Measurements from ENCODE around the gene IL1RL1.

IL1RL1 gene

GRCh38 chr2:102356741-102357140 is 45.4 kb downstream of the IL1RL1 start:
- DNase-seq (ENCODE audit: low spot score) = no peak
- no peak for TF ChIP-seq CTCF (IDR thresholded peaks at IDR 0.05)
- peak overlapping the region; percentile 79 for H3K4me3 ChIP-seq
- no peak overlapping the region for H3K27ac ChIP-seq

- Histone ChIP-seq H3K4me3 (no peak overlapping the region), H3K27ac (no peak overlapping the region)
- DNase-seq (ENCODE audit: low spot score) = no peak
- no peak for TF ChIP-seq CTCF (IDR thresholded peaks at IDR 0.05)
Observed at GRCh38 chr2:102357937-102358336, 46.6 kb downstream of the IL1RL1 start.

- TF ChIP-seq CTCF (IDR thresholded peaks at IDR 0.05) = no peak
- Histone ChIP-seq H3K4me3 (no peak overlapping the region), H3K27ac (no peak overlapping the region)
- no peak for DNase-seq (ENCODE audit: low spot score)
Observed at GRCh38 chr2:102358496-102358895, 47.1 kb downstream of the IL1RL1 start.

- no peak for TF ChIP-seq CTCF (IDR thresholded peaks at IDR 0.05)
- no peak for DNase-seq (ENCODE audit: low spot score)
- H3K4me3 ChIP-seq = no peak overlapping the region
- no peak overlapping the region for H3K27ac ChIP-seq
Observed at GRCh38 chr2:102359527-102359926, 48.2 kb downstream of the IL1RL1 start.

- no peak for DNase-seq (ENCODE audit: low spot score)
- Histone ChIP-seq H3K27ac (no peak overlapping the region), H3K4me3 (no peak overlapping the region)
- no peak for TF ChIP-seq CTCF (IDR thresholded peaks at IDR 0.05)
Observed at GRCh38 chr2:102361632-102362241, 50.4 kb downstream of the IL1RL1 start.

GRCh38 chr2:102365763-102366162 is 54.4 kb downstream of the IL1RL1 start:
- no peak for DNase-seq (ENCODE audit: low spot score)
- H3K4me3 ChIP-seq = no peak overlapping the region
- no peak for TF ChIP-seq CTCF (IDR thresholded peaks at IDR 0.05)
- no peak overlapping the region for H3K27ac ChIP-seq

GRCh38 chr2:102366406-102367112 is 55.2 kb downstream of the IL1RL1 start:
- H3K27ac ChIP-seq = no peak overlapping the region
- TF ChIP-seq CTCF (IDR thresholded peaks at IDR 0.05) = no peak
- no peak overlapping the region for H3K4me3 ChIP-seq
- DNase-seq (ENCODE audit: low spot score) = no peak

Measured in coronary artery (tissue), 2 donors.